ENCODE data around the gene UBTF.

DNA sequence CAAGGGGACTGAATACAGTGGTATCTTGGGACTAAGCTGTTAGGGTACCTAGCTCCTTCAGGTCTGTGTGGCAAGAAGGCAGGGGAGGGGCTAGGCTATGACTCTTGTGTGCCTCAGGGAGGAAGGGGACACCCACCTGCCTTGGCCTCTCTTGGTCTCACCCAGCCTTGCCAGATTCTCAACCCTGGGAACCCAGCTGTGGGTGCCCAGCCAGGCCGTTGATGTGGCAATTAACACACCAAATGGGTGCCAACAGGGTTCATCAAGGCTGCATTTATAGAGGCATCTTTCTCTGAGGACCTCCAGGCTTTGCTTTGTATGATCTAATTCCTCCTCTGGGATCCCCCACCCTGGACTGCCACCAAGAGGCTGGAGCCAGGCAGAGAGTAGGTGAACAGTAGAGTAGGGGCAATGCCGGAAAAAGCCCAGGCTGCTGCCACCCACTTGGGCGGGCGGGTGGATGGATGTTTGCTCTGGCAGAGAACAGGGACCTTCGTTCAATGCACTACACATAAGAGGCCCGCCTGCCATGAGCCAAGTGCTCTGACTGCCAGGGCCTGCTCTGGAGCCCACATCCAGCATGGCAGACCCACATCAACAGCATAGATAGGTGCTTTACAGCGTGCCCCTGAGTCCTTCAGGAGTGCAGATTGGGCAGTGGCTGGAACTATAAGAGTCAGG, 52.2 kb downstream of the UBTF start:
- TF ChIP-seq, protein P1, sequence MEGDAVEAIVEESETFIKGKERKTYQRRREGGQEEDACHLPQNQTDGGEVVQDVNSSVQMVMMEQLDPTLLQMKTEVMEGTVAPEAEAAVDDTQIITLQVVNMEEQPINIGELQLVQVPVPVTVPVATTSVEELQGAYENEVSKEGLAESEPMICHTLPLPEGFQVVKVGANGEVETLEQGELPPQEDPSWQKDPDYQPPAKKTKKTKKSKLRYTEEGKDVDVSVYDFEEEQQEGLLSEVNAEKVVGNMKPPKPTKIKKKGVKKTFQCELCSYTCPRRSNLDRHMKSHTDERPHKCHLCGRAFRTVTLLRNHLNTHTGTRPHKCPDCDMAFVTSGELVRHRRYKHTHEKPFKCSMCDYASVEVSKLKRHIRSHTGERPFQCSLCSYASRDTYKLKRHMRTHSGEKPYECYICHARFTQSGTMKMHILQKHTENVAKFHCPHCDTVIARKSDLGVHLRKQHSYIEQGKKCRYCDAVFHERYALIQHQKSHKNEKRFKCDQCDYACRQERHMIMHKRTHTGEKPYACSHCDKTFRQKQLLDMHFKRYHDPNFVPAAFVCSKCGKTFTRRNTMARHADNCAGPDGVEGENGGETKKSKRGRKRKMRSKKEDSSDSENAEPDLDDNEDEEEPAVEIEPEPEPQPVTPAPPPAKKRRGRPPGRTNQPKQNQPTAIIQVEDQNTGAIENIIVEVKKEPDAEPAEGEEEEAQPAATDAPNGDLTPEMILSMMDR (IDR thresholded peaks at IDR 0.05): no peak
- TF ChIP-seq POLR2AphosphoS5 (IDR thresholded peaks at IDR 0.05) (no peak), POLR2A (IDR thresholded peaks at IDR 0.05) (no peak)
